ENCODE measurements around the gene ADAM8. TPM values are rescaled to one million over a fixed set of nuclear protein-coding genes. Genes with fewer than 3 reads are reported as not detected.

Gene ADAM8
- polyA plus RNA-seq, 1 donor from 2014 or later = 6.4 TPM

GRCh38 chr10:133306097-133306476 is 29.4 kb upstream of the ADAM8 start:
- Histone ChIP-seq H3K9me3 (ENCODE audit: low read length) (no peaks in the 10 kb centered on the region), H3F3A (ENCODE audit: insufficient read depth, low read length, poor library complexity, severe bottlenecking) (no peaks in the 10 kb centered on the region), H3K9ac (ENCODE audit: low read length) (no peak overlapping the region), H3K79me2 (replicated peaks; ENCODE audit: insufficient read depth, low read length) (peaks cover 25% of the 10 kb centered on the region), H3K27me3 (ENCODE audit: insufficient read depth, low read depth, low read length) (no peaks in the 10 kb centered on the region), H2AFZ (ENCODE audit: low read depth, low read length) (no peak overlapping the region), H3K27ac (ENCODE audit: low read length) (no peak overlapping the region), H3K4me3 (ENCODE audit: low read length) (no peak overlapping the region), H3K9me2 (ENCODE audit: insufficient read depth, low read length) (no peaks in the 10 kb centered on the region), H3K36me3 (ENCODE audit: insufficient read depth, low read length) (no peaks in the 10 kb centered on the region), H4K20me1 (ENCODE audit: insufficient read depth) (no peaks in the 10 kb centered on the region), H3K4me2 (ENCODE audit: low read length) (no peak overlapping the region)
- TF ChIP-seq CTCF (IDR thresholded peaks at IDR 0.05; ENCODE audit: poor library complexity, severe bottlenecking) (no peak), RAD21 (conservative IDR thresholded peaks at IDR 0.05) (no peak), POLR2AphosphoS5 (IDR thresholded peaks at IDR 0.05) (no peak), TAF1 (IDR thresholded peaks at IDR 0.05; ENCODE audit: low read depth) (no peak), REST (IDR thresholded peaks at IDR 0.05; ENCODE audit: borderline replicate concordance) (no peak), SMC3 (conservative IDR thresholded peaks at IDR 0.05; ENCODE audit: poor library complexity) (no peak), EZH2 (IDR thresholded peaks at IDR 0.05; ENCODE audit: borderline replicate concordance, insufficient read depth, low read length, poor library complexity, severe bottlenecking) (no peak), EP300 (conservative IDR thresholded peaks at IDR 0.05; ENCODE audit: poor library complexity, severe bottlenecking) (no peak), MXI1 (conservative IDR thresholded peaks at IDR 0.05; ENCODE audit: poor library complexity, severe bottlenecking) (no peak)

- Histone ChIP-seq H3K9ac (ENCODE audit: low read length) (no peak overlapping the region), H3K9me2 (ENCODE audit: insufficient read depth, low read length) (no peaks in the 10 kb centered on the region), H3F3A (ENCODE audit: insufficient read depth, low read length, poor library complexity, severe bottlenecking) (no peaks in the 10 kb centered on the region), H3K79me2 (replicated peaks; ENCODE audit: insufficient read depth, low read length) (peaks cover 25% of the 10 kb centered on the region), H2AFZ (ENCODE audit: low read depth, low read length) (no peak overlapping the region), H3K27me3 (ENCODE audit: insufficient read depth, low read depth, low read length) (no peaks in the 10 kb centered on the region), H4K20me1 (ENCODE audit: insufficient read depth) (no peaks in the 10 kb centered on the region), H3K9me3 (ENCODE audit: low read length) (no peaks in the 10 kb centered on the region), H3K4me2 (ENCODE audit: low read length) (no peak overlapping the region), H3K4me3 (ENCODE audit: low read length) (no peak overlapping the region), H3K36me3 (ENCODE audit: insufficient read depth, low read length) (no peaks in the 10 kb centered on the region), H3K27ac (ENCODE audit: low read length) (no peak overlapping the region)
- TF ChIP-seq EZH2 (IDR thresholded peaks at IDR 0.05; ENCODE audit: borderline replicate concordance, insufficient read depth, low read length, poor library complexity, severe bottlenecking) (no peak), REST (IDR thresholded peaks at IDR 0.05; ENCODE audit: borderline replicate concordance) (no peak), RAD21 (conservative IDR thresholded peaks at IDR 0.05) (no peak), EP300 (conservative IDR thresholded peaks at IDR 0.05; ENCODE audit: poor library complexity, severe bottlenecking) (no peak), CTCF (IDR thresholded peaks at IDR 0.05; ENCODE audit: poor library complexity, severe bottlenecking) (no peak), POLR2AphosphoS5 (IDR thresholded peaks at IDR 0.05) (no peak), SMC3 (conservative IDR thresholded peaks at IDR 0.05; ENCODE audit: poor library complexity) (no peak), TAF1 (IDR thresholded peaks at IDR 0.05; ENCODE audit: low read depth) (no peak), MXI1 (conservative IDR thresholded peaks at IDR 0.05; ENCODE audit: poor library complexity, severe bottlenecking) (no peak)
These were observed 26.5 kb upstream of the ADAM8 start for GRCh38 chr10:133303206-133303605.
